Prostate gland (tissue), 2 donors: Measurements from ENCODE around the gene RDH12.
"Not testable (repeated sequence)": the region's sequence is repeated elsewhere in the genome, so short reads cannot be mapped to it uniquely, and the experiment has no call there.

ENCODE experiments used
- POLR2A ChIP-seq: fragments of 450-650 bp; IDR thresholded peaks from one replicate; pipeline ENCODE4 v1.6.1; 2016; ENCODE audit warnings: antibody characterized with exemption, mild to moderate bottlenecking
- TF ChIP-seq, protein P1 (sequence below), 4 experiments: fragments of 200-600 bp in 2 of 4; fragments of 450-650 bp in 2 of 4; sonication (generic) in 2 of 4; IDR thresholded peaks; 1 replicate in 3 of 4; 2 replicates in 1 of 4; pipeline ENCODE4 v1.5.1; 2016 to 2019; ENCODE audit warnings: antibody characterized with exemption in 4 of 4, mild to moderate bottlenecking in 2 of 4, moderate library complexity in 2 of 4

DNA sequence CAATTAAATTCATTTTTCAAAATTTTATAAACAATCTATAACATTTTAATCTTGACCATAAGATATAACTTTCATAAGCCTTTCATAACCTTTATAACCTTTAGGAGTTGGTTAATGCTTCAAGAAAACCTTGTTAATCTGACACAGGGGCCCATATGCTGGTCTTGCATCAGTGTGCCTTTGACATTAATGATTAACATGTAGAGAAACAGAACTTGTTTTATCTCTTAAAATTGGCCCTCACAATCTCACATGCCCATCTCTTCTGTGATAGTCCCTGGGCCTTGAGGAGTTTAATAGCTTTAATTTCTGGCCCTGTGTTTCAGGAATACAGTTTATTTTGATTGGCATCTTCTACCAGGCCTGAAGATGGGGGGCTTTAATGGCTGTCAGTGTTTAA lies 7.7 kb downstream of the RDH12 start:
- TF ChIP-seq, protein P1, sequence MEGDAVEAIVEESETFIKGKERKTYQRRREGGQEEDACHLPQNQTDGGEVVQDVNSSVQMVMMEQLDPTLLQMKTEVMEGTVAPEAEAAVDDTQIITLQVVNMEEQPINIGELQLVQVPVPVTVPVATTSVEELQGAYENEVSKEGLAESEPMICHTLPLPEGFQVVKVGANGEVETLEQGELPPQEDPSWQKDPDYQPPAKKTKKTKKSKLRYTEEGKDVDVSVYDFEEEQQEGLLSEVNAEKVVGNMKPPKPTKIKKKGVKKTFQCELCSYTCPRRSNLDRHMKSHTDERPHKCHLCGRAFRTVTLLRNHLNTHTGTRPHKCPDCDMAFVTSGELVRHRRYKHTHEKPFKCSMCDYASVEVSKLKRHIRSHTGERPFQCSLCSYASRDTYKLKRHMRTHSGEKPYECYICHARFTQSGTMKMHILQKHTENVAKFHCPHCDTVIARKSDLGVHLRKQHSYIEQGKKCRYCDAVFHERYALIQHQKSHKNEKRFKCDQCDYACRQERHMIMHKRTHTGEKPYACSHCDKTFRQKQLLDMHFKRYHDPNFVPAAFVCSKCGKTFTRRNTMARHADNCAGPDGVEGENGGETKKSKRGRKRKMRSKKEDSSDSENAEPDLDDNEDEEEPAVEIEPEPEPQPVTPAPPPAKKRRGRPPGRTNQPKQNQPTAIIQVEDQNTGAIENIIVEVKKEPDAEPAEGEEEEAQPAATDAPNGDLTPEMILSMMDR (IDR thresholded peaks at IDR 0.05): not testable (repeated sequence)
- TF ChIP-seq POLR2A: not testable (repeated sequence)
